Stimulated activated CD4-positive, alpha-beta T cell treated with anti-CD3 and anti-CD28 coated beads, TNF-alpha, amount 100 ng/mL, for 48 hours (primary cell): Measurements from ENCODE around the gene NPM1.
"Not testable (repeated sequence)": the region's sequence is repeated elsewhere in the genome, so short reads cannot be mapped to it uniquely, and the experiment has no call there.

Experiments used
- DNase-seq, 3 donors: peaks; one replicate each; pipeline ENCODE4 v3.0.0-alpha.2; 2020; ENCODE audit warnings: low read depth in 3 of 3

The NPM1 gene, protein sequence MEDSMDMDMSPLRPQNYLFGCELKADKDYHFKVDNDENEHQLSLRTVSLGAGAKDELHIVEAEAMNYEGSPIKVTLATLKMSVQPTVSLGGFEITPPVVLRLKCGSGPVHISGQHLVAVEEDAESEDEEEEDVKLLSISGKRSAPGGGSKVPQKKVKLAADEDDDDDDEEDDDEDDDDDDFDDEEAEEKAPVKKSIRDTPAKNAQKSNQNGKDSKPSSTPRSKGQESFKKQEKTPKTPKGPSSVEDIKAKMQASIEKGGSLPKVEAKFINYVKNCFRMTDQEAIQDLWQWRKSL

DNA sequence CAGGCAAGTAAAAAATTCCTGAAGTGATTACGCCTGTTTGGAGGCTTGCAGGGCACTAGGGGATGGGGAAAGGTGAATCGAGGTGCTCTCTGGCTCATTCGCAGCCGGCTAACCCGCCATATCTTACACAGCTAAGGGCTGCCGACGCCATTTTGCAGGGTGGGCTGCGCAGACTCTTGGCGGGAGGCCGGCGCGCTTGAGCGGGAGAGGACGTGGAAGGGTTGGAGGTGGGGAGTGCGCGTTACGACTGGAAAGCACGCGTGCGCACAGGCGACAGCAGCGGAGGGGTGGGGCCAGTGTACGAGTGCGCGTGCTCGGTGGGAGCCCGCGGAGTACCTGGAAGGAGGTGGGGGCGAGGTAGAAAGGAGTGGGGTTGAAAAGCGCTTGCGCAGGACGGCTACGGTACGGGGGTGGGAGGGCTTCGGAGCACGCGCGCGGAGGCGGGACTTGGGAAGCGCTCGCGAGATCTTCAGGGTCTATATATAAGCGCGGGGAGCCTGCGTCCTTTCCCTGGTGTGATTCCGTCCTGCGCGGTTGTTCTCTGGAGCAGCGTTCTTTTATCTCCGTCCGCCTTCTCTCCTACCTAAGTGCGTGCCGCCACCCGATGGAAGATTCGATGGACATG lies at the start of gene NPM1:
Gene NPM1, plus strand, starts transcription at position 505 of the 625 bp plus-strand sequence. Its CDS starts 100 bp downstream, at position 605.
- DNase-seq, result peak; percentile 95 to 98 (median 96)

DNA sequence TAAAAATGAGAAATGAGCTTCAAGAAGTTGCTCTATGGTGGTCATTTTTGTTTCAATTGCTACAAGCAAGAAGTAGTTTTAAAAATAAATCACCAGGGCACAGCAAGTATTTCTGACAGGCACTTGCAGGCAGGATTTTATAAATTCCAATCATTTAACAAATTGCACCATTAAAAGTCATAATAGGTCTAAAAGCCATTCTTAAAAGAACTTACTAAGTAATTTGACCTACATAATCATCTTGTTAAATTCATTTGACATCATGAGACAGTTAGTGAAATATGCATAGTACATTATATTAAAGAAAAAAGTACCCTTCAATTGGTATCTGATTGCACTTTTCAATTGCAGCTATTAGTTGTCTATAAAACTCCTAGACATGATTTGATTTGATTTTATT lies 47.6 kb upstream of the NPM1 start:
- no peak for DNase-seq

DNA sequence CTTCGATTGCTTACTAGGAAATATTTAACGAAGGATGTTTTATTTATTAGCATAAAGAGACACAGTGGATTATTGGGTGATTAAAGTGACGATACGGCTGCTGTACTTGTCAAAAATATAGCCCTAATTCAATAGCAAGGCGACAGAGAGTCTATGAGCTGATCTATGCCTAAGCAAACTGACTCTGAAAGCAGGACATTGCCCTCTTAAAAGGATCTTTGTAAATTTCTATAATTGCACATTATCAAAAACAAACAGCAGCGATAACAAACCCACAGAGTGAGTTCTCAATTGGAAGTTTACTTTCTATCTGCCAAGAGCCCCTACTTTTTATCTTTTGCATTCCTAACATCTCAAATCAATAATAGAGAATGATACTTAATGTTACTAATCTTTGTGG lies 47.2 kb upstream of the NPM1 start:
- DNase-seq, result no peak

DNA sequence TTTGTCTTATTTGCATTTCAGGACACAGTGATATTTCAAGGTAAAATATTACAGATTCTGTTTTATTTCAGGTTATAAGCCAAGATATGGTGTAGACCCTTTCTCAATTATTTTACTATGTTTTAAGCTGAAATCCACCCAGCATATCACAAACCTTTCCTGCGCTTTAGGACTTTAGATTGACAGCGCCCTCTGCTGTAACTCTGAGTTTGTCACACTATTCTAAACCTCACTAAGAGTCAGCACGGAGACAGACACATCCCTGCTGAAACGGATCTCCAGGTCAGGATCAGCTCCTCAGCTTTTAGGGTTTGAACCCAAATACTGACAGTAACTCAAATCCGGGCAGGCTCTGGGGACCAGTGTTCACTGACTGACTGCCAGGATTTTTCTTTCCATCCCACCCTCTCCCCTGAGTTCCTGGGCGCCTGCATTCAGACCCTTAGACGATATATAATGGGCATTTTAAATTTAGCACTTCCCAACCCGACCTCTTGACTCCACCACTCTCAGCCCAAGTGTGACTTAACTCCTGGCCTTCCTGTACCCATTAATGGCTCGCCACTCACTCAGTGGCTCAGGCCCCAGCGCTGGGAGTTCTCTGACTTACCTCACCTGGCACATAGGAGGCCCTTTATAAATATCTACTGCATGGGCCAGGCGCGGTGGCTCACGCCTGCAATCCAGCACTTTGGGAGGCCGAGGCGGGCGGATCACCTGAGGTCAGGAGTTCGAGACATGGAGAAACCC lies 45.1 kb upstream of the NPM1 start:
- DNase-seq, result peak in 2 of 3 donors; percentile 11 to 28

DNA sequence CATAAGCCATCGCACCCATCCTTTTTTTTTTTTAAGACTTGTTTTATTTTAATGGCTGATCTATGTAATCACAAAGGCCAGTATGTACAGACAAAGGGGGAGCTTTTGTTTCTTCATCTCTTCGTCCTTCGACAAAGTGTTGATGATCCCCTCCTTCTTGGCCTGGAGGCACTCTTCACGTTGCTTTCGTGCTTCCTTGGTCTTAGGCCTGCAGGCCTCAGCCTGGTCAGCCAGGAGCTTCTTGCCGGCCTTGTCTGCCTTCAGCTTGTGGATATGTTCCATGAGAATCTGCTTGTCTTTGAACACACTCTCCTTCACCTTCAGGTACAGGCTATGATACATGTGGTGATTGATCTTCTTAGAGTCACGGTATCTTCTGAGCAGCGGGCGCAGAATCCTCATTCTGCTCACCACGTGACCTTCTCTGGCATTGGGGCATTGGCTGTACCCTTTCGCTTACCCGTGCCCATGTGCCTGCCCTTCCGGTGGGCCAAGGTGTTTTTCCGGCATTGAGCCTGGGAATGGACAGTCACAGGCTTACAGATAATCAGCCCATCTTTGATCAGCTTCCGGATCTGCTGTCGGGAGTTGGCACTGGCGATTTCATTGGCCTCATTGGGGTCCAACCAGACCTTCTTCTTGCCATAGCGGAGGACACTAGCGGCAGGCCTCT lies 42.6 kb upstream of the NPM1 start:
- no peak for DNase-seq

DNA sequence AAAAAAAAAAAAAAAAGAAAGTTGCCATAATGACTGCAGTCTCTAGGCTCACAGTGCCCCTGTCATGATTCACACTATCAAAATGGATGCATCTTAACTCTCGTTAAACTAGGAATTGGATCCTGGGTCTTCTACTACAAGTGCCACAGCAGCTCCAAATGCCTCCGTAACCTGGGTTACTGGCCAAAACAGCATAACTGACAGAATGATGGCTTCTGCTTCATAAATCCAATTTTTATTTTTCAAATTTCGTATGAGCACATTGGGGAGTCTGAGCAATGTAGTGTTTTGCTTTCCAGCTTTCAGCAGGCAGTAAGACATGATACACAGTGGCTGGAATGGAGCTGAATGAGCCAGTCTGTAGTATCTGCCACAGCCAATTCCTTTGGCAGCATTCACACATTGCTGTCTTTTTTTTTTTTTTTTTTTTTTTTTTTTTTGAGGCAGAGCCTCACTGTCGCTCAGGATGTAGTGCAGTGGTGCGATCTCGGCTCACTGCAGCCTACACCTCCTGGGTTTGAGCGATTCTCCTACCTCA lies 36.0 kb upstream of the NPM1 start:
- no peak for DNase-seq

DNA sequence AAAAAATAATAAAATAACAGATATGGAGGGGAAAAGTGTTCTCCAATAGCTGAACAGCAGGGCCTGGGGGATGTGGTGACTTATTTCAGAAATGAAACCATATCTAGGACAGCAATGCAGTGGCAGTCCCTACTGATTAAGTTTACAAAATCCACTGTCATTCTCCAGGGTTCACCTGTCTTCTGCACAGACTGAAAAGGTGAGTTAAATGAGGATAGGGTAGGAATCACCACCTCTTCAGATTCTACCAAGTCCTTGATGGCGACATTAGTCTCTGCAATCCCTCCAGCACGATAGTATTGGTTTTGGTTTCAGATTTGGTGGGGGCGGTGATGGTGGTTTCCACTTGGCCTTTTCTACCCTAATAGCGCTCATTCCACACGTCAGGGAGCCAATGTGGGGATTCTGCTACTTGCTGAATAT lies 32.3 kb upstream of the NPM1 start:
- peak in 2 of 3 donors; percentile 8 to 13 for DNase-seq

DNA sequence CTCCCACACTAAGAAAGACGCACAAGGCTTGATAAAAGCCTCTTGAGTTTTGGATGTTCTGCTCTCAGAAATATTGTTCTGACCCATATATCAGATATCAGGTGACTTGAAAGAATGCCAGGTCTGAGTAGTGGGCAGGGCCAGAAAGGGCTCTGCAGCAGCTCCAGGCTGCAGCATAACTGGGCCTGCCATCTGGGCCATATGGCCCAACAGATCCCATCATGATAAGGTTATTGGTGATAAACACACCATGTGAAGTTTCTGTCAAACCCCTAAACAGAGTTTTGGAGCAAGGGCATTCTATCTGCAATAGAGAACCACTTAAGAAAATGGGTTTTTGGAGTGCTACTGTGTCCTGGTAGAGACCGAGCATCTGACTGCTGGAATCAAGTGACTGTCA lies 29.8 kb upstream of the NPM1 start:
- DNase-seq, result no peak

DNA sequence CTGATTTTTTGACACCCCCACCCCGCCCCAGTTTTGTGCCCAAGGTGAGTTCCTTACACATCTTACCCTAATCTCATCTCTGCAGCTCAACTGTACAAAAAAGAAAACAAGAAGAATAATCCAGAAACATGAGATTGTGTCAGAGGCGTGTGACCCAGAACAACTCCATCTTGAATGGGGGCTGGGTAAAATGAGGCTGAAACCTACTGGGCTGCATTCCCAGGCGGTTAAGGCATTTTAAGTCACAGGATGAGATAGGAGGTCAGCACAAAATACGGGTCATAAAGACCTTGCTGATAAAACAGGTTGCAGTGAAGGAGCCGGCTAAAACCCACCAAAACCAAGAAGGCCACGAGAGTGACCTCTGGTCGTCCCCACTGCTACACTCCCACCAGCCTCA lies 26.5 kb upstream of the NPM1 start:
- DNase-seq, result not testable (repeated sequence)

DNA sequence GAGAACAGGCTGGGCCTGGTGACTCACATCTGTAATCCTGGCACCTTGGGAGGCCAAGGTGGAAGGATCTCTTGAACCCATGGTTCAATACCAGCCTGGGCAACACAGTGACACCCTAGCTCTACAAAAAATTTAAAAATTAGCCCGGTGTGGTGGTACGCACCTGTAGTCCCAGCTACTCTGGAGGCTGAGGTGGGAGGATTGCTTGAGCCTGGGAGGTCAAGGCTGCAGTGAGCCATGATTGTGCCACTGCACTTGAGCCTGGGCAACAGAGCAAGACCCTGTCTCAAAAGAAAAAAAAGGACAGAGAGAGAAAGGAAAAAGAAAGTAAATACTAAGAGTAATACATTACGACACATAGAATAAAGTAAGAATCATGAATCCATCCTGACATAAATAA lies 24.4 kb upstream of the NPM1 start:
- DNase-seq, result not testable (repeated sequence)

DNA sequence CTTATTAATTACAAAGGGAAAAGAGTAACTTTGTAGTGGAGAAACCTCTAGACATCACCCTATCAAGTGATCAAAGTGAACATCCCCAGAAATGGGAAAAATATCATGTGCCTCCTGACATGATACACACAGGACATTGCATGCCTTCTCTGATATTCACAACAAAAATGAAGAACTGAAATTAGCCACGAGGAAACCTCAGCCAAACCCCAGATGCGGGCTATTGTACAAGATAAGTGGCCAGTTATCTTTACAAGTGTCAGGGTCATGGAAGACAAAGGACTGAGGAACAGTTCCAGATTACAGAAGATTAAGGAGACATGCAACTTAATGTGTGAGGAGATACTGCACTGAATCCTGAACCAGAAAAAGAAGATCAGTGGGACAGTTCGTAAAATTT lies 23.8 kb upstream of the NPM1 start:
- DNase-seq, result no peak

DNA sequence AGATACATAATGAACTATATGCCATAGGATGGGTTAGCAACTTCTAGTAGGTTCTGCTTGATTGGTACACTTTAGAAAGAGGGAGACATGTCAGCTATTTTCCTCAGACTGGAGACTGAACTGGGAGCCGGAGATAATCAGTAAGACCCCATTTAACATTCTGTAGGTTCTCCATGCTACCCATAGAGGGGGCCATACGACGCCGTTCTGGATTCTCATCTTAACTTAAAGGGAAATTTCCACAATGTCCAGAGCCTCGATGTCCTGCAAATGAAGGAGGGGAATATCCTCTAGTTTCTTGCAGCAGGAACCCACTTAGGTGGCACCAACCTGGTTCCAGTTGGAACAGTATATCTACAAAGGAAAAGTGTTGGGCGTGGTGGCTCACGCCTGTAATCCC lies 22.3 kb upstream of the NPM1 start:
- DNase-seq, result no peak

DNA sequence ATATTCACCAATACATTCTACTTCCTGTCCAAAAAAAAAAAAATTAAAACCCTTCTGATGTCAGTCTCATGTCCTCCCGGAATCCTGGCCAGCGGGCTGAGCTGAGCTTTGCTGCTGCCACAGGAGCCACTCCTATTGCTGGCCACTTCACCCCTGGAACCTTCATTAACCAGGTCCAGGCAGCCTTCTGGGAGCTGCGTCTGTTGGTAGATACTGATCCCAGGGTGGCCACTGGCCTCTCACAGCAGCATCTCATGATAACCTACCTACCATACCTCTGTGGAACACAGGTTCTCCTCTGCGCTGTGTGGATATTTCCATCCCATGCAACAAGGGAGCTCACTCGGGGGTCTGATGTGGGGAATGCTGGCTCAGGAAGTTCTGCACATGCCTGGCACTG lies 21.0 kb upstream of the NPM1 start:
- no peak for DNase-seq

DNA sequence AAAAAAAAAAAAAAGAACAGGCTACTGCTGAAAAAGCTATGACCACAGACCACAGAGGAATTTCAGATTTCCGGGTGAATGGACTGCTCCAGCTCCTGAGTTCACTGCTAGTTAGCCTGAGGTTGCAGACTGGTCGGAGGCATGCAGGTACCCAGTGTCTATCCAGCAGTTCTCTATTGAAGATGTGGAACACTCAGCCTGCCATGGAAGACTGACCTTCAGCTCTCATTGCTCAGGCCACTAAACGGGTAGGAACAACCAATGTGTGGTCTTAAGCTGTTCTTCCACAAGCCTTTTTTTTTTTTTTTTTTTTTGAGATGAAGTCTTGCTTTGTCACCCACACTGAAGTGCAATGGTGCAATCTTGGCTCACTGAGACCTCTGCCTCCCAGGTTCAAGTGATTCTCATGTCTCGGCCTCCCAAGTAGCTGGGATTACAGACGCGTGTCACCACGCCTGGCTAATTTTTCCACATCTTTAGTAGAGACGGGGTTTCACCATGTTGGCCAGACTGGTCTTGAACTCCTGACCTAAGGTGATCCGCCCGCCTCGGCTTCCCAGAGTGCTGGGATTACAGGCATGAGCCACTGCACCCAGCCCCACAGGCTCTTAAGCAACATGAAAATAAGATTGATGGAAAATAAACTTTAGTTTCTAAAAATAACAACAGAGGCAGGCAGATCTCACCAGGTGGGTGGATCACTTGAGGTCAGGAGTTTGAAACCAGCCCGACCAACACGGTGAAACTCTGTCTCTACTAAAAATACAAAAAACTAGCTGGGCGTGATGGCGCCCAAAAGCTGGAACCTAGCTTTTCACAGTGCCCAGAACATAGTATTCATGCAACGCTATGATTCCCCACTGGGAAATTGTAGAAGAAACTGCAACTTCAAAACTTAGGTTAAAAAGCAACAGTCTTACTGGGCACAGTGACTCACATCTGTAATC lies 20.0 kb upstream of the NPM1 start:
- DNase-seq, result no peak

DNA sequence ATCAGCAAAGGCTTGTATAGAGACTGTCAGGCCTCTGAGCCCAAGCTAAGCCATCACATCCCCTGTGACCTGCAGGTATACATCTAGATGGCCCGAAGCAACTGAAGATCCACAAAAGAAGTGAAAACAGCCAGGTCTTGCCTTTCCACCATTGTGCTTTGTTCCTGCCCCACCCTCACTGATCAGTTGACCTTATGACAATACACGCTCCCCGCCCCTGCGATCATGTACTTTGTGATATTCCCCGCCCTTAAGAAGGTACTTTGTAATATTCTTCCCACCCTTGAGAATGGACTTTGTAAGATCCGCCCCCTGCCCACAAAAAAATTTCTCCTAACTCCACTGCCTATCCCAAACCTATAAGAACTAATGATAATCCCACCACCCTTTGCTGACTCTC lies 18.6 kb upstream of the NPM1 start:
- no peak for DNase-seq

DNA sequence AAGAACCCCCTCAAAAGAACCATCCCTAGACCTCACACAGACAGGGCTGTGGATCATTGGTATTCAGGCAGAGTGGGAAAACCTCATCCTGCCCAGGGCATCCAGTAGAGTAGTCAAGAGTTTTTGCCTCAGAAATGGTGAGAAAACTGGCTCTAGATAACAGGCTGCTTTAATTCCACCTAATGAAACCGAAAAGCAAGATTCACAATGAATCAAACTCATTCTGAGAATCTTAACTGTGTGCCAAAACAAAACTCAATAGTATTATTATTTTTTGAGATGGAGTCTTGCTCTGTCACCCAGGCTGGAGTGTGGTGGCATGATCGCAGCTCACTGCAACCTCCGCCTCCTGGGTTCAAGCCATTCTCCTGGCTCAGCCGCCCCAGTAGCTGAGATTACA lies 17.8 kb upstream of the NPM1 start:
- DNase-seq, result no peak

DNA sequence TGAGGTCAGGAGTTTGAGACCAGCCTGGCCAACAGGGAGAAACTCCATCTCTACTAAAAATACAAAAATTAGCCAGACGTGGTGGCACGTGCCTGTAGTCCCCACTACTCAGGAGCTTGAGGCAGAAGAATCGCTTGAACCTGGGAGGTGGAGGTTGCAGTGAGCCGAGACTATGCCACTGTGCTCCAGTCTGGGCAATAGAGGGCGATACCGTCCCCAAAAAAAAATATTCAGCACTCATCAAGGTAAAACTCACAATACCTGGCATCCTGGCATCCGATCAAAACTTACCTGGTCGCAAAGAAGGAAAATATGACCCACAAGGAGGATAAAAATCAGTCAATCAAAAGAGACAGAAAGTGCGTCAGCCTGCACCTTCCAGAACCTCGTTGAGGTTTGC lies 16.8 kb upstream of the NPM1 start:
- DNase-seq, result not testable (repeated sequence)

DNA sequence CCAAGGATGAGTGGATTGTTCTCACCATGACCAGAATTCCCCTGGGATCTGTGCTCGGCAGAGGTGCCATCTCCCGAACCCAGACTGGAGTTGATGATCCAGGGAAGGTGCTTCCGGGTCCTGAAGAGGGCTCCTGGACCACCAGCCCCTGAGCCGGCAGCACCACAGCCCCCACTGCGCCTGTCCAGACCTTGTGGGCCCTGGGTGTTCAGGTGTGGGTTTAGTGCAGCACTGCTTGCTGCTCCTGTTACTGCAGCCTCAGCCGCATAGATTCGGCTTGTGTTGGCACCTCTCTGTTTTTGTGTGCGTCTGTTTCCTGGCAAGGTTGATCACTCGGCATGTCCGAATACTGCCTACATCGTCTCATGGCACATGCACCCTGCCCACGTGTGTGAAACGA lies 16.3 kb upstream of the NPM1 start:
- no peak for DNase-seq

DNA sequence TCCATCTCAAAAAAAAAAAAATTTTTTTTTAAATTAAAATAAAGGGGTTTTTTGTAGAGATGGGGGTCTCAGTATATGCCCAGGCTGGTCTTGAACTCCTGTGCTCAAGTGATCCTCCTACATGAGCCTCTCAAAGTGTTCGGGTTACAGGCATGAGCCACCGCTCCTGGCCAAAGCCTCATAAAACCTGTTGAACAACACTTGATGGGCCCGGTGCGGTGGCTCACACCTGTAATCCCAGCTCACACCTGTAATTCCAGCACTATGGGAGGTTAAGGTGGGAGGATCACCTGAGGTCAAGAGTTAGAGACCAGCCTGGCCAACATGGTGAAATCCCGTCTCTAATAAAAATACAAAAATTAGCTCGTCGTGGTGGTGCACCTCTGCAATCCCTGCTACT lies 7.7 kb upstream of the NPM1 start:
- DNase-seq, result no peak

DNA sequence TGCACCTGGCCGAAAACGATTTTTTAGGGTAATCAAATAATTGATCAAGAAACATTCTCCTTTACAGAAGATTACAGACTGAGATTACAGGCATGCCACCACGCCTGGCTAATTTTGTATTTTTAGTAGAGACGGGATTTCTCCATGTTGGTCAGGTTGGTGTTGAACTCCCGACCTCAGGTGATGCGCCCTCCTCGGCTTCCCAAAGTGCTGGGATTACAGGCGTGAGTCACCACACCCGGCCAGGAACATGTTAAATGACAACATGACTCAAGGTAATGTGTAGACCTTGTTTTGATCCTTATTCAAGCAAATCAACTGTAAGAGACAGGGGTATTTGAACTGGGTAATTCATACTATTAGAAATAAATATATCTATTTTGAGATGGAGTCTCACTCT lies 3.2 kb upstream of the NPM1 start:
- not testable (repeated sequence) for DNase-seq

DNA sequence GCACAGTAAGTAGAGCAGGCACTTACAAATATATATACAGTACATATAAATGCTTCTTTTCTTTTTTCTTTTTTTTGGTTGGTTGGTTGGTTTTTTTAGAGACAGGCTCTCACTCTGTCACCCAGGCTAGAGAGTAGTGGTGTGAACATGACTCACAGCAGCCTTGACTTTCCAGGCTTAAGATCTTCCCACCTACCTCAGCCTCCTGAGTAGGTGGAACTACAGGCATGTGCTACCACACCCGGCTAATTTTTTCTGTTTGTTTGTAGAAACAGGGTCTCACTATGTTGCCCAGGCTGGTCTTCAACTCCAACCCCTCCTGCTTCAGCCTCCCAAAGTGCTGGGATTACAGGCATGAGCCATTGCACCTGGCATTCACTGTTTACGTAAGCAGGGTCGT lies 2.6 kb upstream of the NPM1 start:
- DNase-seq, result peak in 2 of 3 donors; percentile 15
